ENCODE results near the gene PTPN14.
"Not testable (repeated sequence)": the region's sequence is repeated elsewhere in the genome, so short reads cannot be mapped to it uniquely, and the experiment has no call there.

The PTPN14 gene

GRCh38 chr1:214510914-214511638, 40.3 kb downstream of the PTPN14 start:
- DNase-seq (ENCODE audit: low spot score), result no peak

DNA sequence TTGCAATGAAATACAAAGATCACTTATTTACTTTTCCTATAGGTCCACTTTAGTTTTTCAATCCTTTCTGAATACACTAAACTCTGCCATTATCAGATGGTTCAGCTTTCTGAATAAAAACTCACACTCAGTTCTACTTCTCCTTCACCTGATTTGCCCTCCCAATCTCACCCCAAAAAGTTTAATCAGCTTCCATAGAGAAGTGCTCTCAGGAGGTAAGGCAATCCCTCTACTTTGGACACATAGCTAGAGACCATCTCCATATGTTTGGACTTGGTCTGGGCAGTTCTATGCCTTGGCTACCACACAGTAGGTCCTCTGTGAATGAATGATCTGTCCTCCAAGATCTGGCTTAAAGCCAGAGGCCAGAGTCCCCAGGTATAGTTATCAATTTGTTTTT, 40.9 kb downstream of the PTPN14 start:
- DNase-seq (ENCODE audit: low spot score), result no peak

GRCh38 chr1:214509622-214510021, 41.8 kb downstream of the PTPN14 start:
- not testable (repeated sequence) for DNase-seq (ENCODE audit: low spot score)

DNA sequence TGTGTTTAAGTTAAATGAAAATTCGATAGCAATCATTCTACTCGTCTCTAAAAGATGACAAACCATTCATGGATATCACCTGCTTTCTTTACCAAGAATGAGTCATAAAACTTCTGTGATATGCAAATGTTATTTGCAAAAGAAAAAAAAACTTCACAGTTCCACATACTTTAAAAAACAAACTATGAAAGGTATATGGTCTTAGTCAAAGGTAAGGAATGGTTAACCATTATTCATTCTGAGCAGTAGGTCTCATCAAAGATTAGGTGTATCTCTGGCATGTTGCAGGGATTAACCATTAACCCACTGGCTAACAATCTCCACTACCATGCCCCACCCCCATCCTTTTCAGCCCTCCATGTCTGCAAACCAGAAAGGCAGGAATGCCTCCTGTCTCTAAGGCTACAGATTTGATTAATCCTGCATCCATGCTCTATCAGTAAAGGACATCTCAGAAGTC, 44.4 kb downstream of the PTPN14 start:
- peak; percentile 54 for DNase-seq (ENCODE audit: low spot score)

DNA sequence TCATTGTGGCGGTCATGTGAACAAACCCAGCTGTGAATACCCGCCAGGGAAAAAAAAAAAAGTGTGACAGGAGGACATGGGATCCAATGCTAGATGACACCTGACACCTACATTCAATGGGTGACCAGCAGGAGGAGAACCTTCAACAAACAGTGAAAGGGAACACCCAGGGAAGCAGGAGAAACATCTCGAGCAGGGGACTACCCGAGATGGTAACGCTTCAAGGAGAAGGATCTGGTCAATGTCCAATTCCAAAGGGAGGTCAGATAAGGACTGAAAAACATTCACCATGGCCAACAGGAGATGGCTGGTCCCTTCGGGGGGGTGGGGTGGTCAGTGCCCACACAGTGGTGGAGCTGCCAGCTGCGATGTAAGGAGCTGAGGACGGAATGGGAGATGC, 46.3 kb downstream of the PTPN14 start:
- DNase-seq (ENCODE audit: low spot score), result peak; percentile 52

GRCh38 chr1:214504330-214504729, 47.1 kb downstream of the PTPN14 start:
- no peak for DNase-seq (ENCODE audit: low spot score)

DNA sequence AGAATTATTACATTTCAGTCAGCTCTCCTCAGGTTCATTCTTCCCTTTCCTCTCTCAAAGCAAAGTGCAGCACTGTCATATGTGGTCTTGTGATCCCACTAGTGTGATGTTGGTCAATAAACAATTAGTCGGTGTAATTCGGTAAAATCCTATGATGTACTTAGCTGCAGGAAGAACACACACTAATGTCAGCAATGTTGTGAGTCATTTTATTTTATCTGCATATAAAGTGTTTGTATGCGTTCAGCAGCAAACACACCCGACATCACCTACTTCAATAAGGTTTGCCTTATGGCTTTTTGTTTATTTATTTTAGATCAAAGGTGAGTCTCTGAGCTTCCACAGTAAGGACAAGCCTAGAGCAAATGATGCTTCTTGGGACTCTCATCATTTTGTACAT, 47.8 kb downstream of the PTPN14 start:
- no peak for DNase-seq (ENCODE audit: low spot score)

- DNase-seq (ENCODE audit: low spot score), result no peak
Measured at GRCh38 chr1:214500340-214501055, 50.9 kb downstream of the PTPN14 start.

DNA sequence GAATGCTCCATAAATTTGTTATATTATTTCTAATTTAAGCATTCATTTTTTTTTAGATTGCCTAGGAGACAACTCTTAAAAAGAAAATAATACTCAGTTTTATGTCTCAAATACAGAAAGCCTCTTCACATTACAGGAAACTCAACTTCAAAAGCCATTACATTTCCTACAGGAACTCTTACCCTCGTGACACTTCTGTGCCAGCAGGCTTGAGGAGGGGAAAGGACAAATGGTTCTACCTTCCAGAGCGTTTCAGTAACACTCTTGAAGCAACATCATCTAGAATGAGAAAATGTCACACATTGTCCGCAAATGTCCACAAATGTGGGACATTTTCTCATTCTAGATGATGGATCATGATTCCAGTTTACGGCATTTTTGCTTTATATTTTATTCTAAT, 51.7 kb downstream of the PTPN14 start:
- no peak for DNase-seq (ENCODE audit: low spot score)

DNA sequence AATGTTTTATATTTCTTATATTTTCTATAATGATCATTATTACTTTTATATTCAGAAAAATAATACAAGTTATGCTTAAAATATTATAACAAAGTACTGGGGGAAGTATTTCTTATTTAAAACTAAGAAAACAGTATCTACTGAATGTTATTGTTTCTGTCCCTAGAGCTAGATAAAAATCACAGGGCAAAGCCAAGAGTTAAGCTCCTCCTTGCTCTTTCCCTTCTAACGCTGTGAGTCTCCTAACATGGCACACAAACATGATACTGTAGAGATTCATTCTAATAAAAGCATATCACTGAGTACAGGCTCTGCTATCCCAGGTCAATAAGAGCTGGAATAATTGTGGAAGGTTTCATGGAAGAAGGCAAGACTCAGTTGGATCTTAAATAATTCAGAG, 53.4 kb downstream of the PTPN14 start:
- DNase-seq (ENCODE audit: low spot score), result no peak

- DNase-seq (ENCODE audit: low spot score), result no peak
Measured at GRCh38 chr1:214496126-214496525, 55.3 kb downstream of the PTPN14 start.

DNA sequence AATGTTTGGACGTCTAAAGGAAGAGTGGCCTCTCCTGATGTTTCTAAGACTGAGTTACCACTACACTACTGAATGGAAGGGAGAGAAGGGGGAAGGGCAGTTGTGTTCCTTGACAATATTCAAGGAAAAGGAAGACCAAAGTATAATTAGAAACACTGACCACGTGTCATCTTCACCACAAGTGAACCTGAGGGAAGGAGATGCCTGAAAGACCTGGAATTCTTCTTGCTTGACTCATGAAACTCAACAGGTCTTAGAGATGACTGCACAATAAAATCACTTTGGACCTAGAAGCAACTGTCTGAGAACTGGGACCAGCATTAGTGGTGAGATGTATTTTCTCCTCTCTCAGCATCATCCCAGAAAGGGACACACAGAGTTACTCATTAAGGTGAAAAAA, 56.7 kb downstream of the PTPN14 start:
- no peak for DNase-seq (ENCODE audit: low spot score)

DNA sequence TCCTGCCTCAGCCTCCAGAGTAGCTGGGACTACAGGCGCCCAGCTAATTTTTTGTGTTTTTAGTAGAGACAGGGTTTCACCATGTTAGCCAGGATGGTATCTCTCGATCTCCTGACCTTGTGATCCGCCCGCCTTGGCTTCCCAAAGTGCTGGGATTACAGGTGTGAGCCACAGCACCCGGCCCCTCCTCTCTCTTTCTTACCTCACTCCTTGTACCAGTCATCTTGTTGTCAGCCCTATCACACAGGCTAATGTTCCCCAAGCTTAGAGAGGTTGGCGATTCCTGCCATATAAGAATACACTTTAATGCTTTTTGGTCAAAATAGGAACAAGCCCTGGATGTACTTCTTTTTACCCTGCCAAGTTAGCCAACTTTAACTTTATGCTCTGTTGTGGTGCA, 57.2 kb downstream of the PTPN14 start:
- DNase-seq (ENCODE audit: low spot score), result not testable (repeated sequence)

- no peak for DNase-seq (ENCODE audit: low spot score)
Measured at GRCh38 chr1:214493126-214493796, 58.1 kb downstream of the PTPN14 start.

DNA sequence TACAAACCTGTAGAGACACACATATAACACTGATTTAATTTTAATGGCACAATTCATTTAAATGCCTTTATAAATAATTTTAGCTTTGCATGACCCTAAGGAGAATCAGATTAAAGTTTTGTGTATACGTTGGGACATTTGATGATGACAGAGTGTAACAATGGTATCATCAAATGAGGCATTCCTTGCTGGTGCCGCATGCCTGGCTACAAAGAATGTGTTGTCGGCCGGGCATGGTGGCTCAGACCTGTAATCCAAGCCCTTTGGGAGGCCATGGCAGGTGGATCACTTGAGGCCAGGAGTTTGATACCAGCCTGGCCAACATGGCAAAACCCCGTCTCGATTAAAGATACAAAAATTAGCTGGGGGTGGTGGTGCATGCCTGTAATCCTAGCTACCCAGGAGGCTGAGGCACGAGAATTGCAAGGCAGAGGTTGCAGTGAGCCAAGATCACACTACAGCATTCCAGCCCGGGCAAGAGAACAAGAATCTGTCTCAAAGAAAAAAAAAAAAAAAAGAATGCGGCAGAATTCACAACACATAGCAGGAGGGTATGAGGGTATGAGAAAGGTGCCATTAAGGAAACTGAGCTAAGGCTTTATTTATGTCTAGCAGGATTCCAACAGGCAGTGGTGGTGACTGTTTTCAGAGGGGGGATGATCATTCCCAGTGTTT, 58.9 kb downstream of the PTPN14 start:
- no peak for DNase-seq (ENCODE audit: low spot score)

DNA sequence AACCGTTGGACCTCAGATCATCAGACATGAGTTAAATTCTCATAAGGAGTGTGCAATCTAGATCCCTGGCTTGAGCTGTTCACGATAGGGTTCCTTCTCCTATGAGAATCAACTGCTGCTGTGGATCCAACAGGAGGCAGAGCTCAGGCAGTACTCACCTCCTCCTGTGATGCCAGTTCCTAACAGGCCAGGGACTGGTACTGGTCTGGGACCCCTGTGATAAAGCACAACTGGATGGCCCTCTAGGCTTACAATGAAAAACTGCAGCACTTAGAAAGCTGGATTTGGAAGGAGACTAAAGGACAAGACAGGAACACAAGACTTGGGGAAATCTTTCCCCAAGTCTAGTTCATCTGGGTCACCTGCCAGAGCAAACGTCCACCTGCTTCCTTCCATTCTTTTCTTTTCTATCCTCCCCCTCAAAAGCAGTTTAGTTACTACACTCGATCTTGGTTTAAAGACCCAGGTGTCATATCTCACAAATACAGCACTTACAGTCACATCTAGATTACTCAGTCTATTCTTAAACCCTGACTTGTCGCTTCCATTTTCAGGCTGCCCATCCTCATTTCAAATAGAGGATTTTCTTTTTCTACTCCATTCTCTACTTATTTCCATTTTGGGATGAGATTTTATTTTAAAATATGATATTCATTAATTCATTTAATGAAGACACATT, 59.8 kb downstream of the PTPN14 start:
- DNase-seq (ENCODE audit: low spot score), result no peak

DNA sequence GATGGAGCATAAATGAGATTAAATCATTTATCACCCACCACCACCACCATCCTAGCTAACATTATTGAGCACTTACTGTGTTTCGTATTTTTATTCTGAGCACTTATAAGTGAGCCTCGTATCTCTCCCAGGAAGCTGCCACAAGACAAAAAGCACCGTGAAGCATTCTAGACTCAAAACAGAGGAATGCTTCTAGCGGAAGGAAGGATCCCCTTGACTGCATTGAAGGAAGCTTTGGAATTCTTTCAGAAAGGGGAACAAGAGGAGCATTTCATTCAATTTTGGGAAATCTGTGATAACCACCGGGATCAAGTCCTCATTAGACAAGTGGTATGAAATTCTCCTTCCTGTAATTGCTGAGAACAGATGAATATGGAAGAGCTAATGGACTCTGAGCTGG, 66.3 kb downstream of the PTPN14 start:
- no peak for DNase-seq (ENCODE audit: low spot score)

- not testable (repeated sequence) for DNase-seq (ENCODE audit: low spot score)
Measured at GRCh38 chr1:214483180-214483579, 68.2 kb downstream of the PTPN14 start.

DNA sequence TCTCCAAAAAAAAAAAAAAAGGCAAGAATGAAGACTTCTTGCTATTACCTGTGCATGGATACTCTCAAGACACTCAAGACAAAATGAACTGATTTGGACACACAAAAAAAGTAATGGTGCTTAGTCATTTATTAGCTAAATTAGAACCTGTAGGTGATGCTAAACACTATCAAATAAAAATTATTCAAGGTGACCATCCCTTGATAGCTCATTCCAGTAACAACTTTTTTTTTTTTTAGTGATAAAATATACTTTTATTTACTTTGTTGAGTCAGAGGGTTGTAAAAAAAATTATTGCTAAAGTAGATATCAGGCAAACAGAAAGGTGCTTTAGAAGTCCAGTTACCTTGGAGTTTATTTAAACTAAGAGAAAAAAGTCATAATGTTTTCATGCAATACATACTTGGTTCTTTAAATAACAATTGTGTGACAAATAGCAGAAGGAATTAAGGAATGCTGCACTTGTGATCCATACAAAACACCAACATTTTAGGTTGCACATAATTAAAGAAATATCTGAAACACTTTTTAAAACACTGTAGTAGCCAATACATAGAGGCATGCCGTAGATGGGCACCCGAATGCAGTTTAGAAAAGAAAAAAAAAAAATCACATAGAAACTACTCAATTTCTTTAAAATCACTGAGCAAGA, 69.3 kb downstream of the PTPN14 start:
- not testable (repeated sequence) for DNase-seq (ENCODE audit: low spot score)

DNA sequence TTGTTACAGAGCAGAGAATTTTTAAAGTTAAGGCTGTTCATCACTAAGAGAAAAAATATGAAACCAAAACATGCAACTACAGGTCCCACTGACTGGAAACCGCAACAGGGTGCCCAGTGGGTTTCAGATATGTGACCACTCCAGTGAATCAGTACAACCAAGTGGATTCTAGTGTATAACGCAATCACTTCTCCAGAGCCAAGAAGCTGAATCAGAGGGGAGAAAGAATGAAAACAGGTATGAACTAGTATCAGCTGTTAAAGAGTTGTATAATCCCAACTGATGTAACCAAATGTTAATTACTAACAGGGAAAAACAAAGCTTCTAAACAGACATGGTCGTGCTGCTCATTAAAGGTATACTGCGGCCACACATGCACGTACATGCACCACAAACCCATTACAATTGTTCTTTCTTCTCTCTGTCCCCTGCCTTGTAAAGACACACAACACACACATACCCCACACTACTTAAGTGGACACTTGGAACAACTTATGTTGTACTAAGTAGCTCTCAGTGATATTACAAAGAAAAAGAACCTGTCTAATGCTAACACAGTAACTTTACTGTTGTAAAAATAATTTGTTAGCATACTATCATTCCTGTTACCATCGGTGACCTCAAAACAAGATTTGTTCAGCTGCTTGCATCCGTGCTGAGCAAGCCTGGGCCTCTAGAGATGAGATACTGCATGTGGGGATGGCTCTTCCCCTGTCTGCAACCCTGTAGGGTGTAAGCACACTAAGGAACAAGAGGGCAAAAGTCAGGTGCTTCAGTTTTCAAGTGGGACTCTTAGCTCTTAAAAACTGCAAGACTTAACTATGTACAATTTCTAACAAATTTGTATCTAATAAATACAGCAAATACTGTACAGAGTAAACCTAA, 74.2 kb downstream of the PTPN14 start:
- no peak for DNase-seq (ENCODE audit: low spot score)

Data from HuH-7 (cell line).